Liver (tissue), 9 donors: ENCODE data around the gene AKAP13. TPM values are rescaled to one million over a fixed set of nuclear protein-coding genes. Genes with fewer than 3 reads are reported as not detected.

Experiments
- DNase-seq: peaks from one replicate; pipeline ENCODE4 v3.0.0-alpha.2; 2017; ENCODE audit warnings: low spot score
- H3K27ac ChIP-seq, 2 donors: one replicate each; pipeline ENCODE4 v1.7.0; 2013; ENCODE audit warnings: inconsistent platforms in 2 of 2, low read length in 2 of 2, control low read depth in 1 of 2, low read depth in 1 of 2, mild to moderate bottlenecking in 1 of 2
- H3K27me3 ChIP-seq, 4 donors: one replicate each; pipeline versions ENCODE4 v1.6.1 to v1.7.0; 2013; ENCODE audit warnings: low read length in 3 of 4, inconsistent platforms in 1 of 4, mild to moderate bottlenecking in 1 of 4, moderate library complexity in 1 of 4; ENCODE audit not compliant: control insufficient read depth in 4 of 4, insufficient read depth in 4 of 4
- H3K36me3 ChIP-seq, 4 donors: one replicate each; pipeline versions ENCODE4 v1.6.1 to v1.7.0; 2013; ENCODE audit warnings: low read length in 3 of 4, mild to moderate bottlenecking in 3 of 4, low read depth in 1 of 4, moderate library complexity in 1 of 4; ENCODE audit not compliant: control insufficient read depth in 4 of 4, insufficient read depth in 3 of 4
- H3K4me1 ChIP-seq, 4 donors: one replicate each; pipeline versions ENCODE4 v1.6.1 to v1.7.0; 2013; ENCODE audit warnings: low read length in 3 of 4, mild to moderate bottlenecking in 3 of 4, moderate library complexity in 1 of 4; ENCODE audit not compliant: control insufficient read depth in 4 of 4, insufficient read depth in 4 of 4
- H3K4me3 ChIP-seq, 3 donors: one replicate each; pipeline versions ENCODE4 v1.6.1 to v1.7.0; 2013; ENCODE audit warnings: low read length in 3 of 3, control low read depth in 1 of 3, low read depth in 1 of 3, mild to moderate bottlenecking in 1 of 3
- H3K9ac ChIP-seq, 2 donors: one replicate each; pipeline ENCODE4 v1.7.0; 2013; ENCODE audit warnings: low read length in 2 of 2, mild to moderate bottlenecking in 2 of 2, moderate library complexity in 2 of 2, control low read depth in 1 of 2, low read depth in 1 of 2
- H3K9me3 ChIP-seq, 4 donors: one replicate each; pipeline versions ENCODE4 v1.6.1 to v1.7.0; 2013; ENCODE audit warnings: low read length in 3 of 4; ENCODE audit not compliant: control insufficient read depth in 4 of 4
- EGR1 ChIP-seq, 2 donors: IDR thresholded peaks; 2 replicates each; pipeline ENCODE4 v1.6.1; 2016 to 2018; ENCODE audit warnings: antibody characterized with exemption in 2 of 2, low read depth in 2 of 2
- GABPA ChIP-seq, 2 donors: IDR thresholded peaks in 1 of 2; conservative IDR thresholded peaks in 1 of 2; 2 replicates each; pipeline ENCODE4 v1.6.1; 2016; ENCODE audit warnings: antibody characterized with exemption in 2 of 2, mild to moderate bottlenecking in 1 of 2, moderate library complexity in 1 of 2
- HNF4A ChIP-seq, 2 donors: conservative IDR thresholded peaks; 2 replicates each; pipeline ENCODE4 v1.6.1; 2016; ENCODE audit warnings: antibody characterized with exemption in 2 of 2, mild to moderate bottlenecking in 2 of 2
- HNF4G ChIP-seq: IDR thresholded peaks from 2 replicates; pipeline ENCODE4 v1.6.1; 2016; ENCODE audit warnings: antibody characterized with exemption
- JUND ChIP-seq, 2 donors: IDR thresholded peaks; 2 replicates each; pipeline ENCODE4 v1.6.1; 2016; ENCODE audit warnings: antibody characterized with exemption in 2 of 2
- NR2F2 ChIP-seq: IDR thresholded peaks from 2 replicates; pipeline ENCODE4 v1.6.1; 2016; ENCODE audit warnings: antibody characterized with exemption
- REST ChIP-seq: IDR thresholded peaks from 2 replicates; pipeline ENCODE4 v1.6.1; 2016; ENCODE audit warnings: antibody characterized with exemption, mild to moderate bottlenecking
- SP1 ChIP-seq: IDR thresholded peaks from 2 replicates; pipeline ENCODE4 v1.6.1; 2018; ENCODE audit warnings: antibody characterized with exemption, mild to moderate bottlenecking
- TAF1 ChIP-seq: conservative IDR thresholded peaks from 2 replicates; pipeline ENCODE4 v1.6.1; 2016; ENCODE audit warnings: antibody characterized with exemption, mild to moderate bottlenecking
- YY1 ChIP-seq: IDR thresholded peaks from 2 replicates; pipeline ENCODE4 v1.6.1; 2016; ENCODE audit warnings: antibody characterized with exemption, mild to moderate bottlenecking
- ZBTB33 ChIP-seq: IDR thresholded peaks from 2 replicates; pipeline ENCODE4 v1.6.1; 2016; ENCODE audit warnings: antibody characterized with exemption
- WGBS: extraction: QIAGEN DNeasy Blood & Tissue Kit; methylation state at CpG from one replicate; pipeline ENCODE4 v1.1.7; 2013; 5-methylcytosine and 5-hydroxymethylcytosine counted together
- polyA plus RNA-seq, 2 donors: library from polyadenylated mRNA; stranded (reverse) in 1 of 2; unstranded in 1 of 2; fragments of 200-250 nt in 1 of 2; fragments of >200 nt in 1 of 2; fragmentation: Nextera tagmentation in 1 of 2; extraction: Ambion mirVana in 1 of 2; gene quantifications; one replicate each; pipeline versions ENCODE4 v1.2.1 to v1.2.3, GENCODE V29; 2013 to 2015
- total RNA-seq, 2 donors: library from RNA; depleted of rRNA; stranded (reverse); fragments of >200 nt; gene quantifications; one replicate each; pipeline ENCODE4 v1.2.3, GENCODE V29; 2014
- donor health status: healthy.
- donor health status: healthy.
- donor health status: healthy.
- donor health status: healthy.
- donor health status: healthy.

AKAP13 gene
- total and polyA plus RNA-seq, 4 donors: 18.6 to 92.3 (median 37.4) TPM

- no peaks in the 10 kb centered on the region for H3K4me1 ChIP-seq
- no peaks in the 10 kb centered on the region for H3K27me3 ChIP-seq
- no peaks in the 10 kb centered on the region for H3K9me3 ChIP-seq
- DNase-seq: no peak
- no peak overlapping the region for H3K9ac ChIP-seq
- TF ChIP-seq NR2F2 (no peak), HNF4G (no peak)
- no peak overlapping the region for H3K27ac ChIP-seq
- no peak overlapping the region for H3K4me3 ChIP-seq
- WGBS: 82% methylated on average over 2 of the region's 2 CpGs
- H3K36me3 ChIP-seq: peaks cover 7 to 32% (median 25%) of the 10 kb centered on the region in 4 donors
These were observed 306.9 kb downstream of the AKAP13 start for GRCh38 chr15:85687329-85687728.

- Histone ChIP-seq H3K27me3 (no peaks in the 10 kb centered on the region), H3K27ac (peak overlapping the region in 1 of 2 donors; percentile 69), H3K9me3 (no peaks in the 10 kb centered on the region), H3K4me3 (no peak overlapping the region), H3K4me1 (no peaks in the 10 kb centered on the region), H3K36me3 (peaks cover 1 to 35% (median 27%) of the 10 kb centered on the region in 4 donors), H3K9ac (no peak overlapping the region)
- no peak for DNase-seq
- TF ChIP-seq NR2F2 (peak; percentile 78), HNF4G (no peak), JUND (IDR thresholded peaks at IDR 0.05) (no peak)
- 55% methylated on average over 3 of the region's 3 CpGs for WGBS
These were observed 308.3 kb downstream of the AKAP13 start for GRCh38 chr15:85688711-85689110.

GRCh38 chr15:85689729-85690128, 309.3 kb downstream of the AKAP13 start:
- TF ChIP-seq NR2F2 (peak; percentile 15), YY1 (peak; percentile 56), REST (no peak), TAF1 (no peak)
- peaks cover 1 to 35% (median 24%) of the 10 kb centered on the region in 4 donors for H3K36me3 ChIP-seq
- H3K27me3 ChIP-seq: no peaks in the 10 kb centered on the region
- H3K27ac ChIP-seq: peak overlapping the region; percentile 69
- no peak for DNase-seq
- H3K4me1 ChIP-seq: no peaks in the 10 kb centered on the region
- no peaks in the 10 kb centered on the region for H3K9me3 ChIP-seq
- 60% methylated on average over 9 of the region's 9 CpGs for whole genome bisulfite sequencing
- peak overlapping the region; percentile 15 to 67 for H3K9ac ChIP-seq
- peak overlapping the region; percentile 8 to 38 (median 18) for H3K4me3 ChIP-seq

- no peak overlapping the region for H3K4me3 ChIP-seq
These were observed 310.3 kb downstream of the AKAP13 start for GRCh38 chr15:85690561-85691231.

More at GRCh38 chr15:85690561-85691231, 310.3 kb downstream of the AKAP13 start:
- Histone ChIP-seq H3K9me3 (no peaks in the 10 kb centered on the region), H3K4me1 (no peaks in the 10 kb centered on the region), H3K9ac (peak overlapping the region in 1 of 2 donors; percentile 67), H3K27ac (peak overlapping the region; percentile 69), H3K27me3 (no peaks in the 10 kb centered on the region), H3K36me3 (peaks cover 6 to 35% (median 24%) of the 10 kb centered on the region in 4 donors)
- no peak for DNase-seq
- no peak for TF ChIP-seq GABPA (IDR thresholded peaks at IDR 0.05 in 1 of 2, conservative IDR thresholded peaks at IDR 0.05 in 1 of 2)
- no peak for TF ChIP-seq NR2F2
- TF ChIP-seq SP1: no peak
- no peak for TF ChIP-seq HNF4A (conservative IDR thresholded peaks at IDR 0.05)
- no peak for TF ChIP-seq ZBTB33
- TF ChIP-seq YY1: no peak
- no peak for TF ChIP-seq JUND (IDR thresholded peaks at IDR 0.05)
- no peak for TF ChIP-seq EGR1 (IDR thresholded peaks at IDR 0.05; ENCODE audit: low read depth in 2 of 2)
- WGBS: 76% methylated on average over 4 of the region's 4 CpGs
